ENCODE results near the gene TSC22D2.

Gene TSC22D2

GRCh38 chr3:150412561-150413231, 4.6 kb downstream of the TSC22D2 start:
- no peak for DNase-seq (ENCODE audit: low read depth in 2 of 2)

- no peak for DNase-seq (ENCODE audit: low read depth in 2 of 2)
Measured at GRCh38 chr3:150414258-150414657, 6.2 kb downstream of the TSC22D2 start.

GRCh38 chr3:150414959-150415358, 6.9 kb downstream of the TSC22D2 start:
- DNase-seq (ENCODE audit: low read depth in 2 of 2) = no peak

GRCh38 chr3:150419076-150419868, 11.2 kb downstream of the TSC22D2 start:
- no peak for DNase-seq (ENCODE audit: low read depth in 2 of 2)

GRCh38 chr3:150419959-150420358, 11.9 kb downstream of the TSC22D2 start:
- DNase-seq (ENCODE audit: low read depth in 2 of 2) = no peak

GRCh38 chr3:150421256-150421655, 13.2 kb downstream of the TSC22D2 start:
- no peak for DNase-seq (ENCODE audit: low read depth in 2 of 2)

GRCh38 chr3:150421799-150422548, 13.9 kb downstream of the TSC22D2 start:
- DNase-seq (ENCODE audit: low read depth in 2 of 2) = no peak

GRCh38 chr3:150422907-150423306, 14.8 kb downstream of the TSC22D2 start:
- DNase-seq (ENCODE audit: low read depth in 2 of 2) = no peak

- DNase-seq (ENCODE audit: low read depth in 2 of 2) = no peak
Measured at GRCh38 chr3:150423761-150424160, 15.7 kb downstream of the TSC22D2 start.

GRCh38 chr3:150426292-150426691, 18.2 kb downstream of the TSC22D2 start:
- no peak for DNase-seq (ENCODE audit: low read depth in 2 of 2)

- no peak for DNase-seq (ENCODE audit: low read depth in 2 of 2)
Measured at GRCh38 chr3:150428562-150428961, 20.5 kb downstream of the TSC22D2 start.

- no peak for DNase-seq (ENCODE audit: low read depth in 2 of 2)
Measured at GRCh38 chr3:150429767-150430671, 21.9 kb downstream of the TSC22D2 start.

- no peak for DNase-seq (ENCODE audit: low read depth in 2 of 2)
Measured at GRCh38 chr3:150433347-150433746, 25.2 kb downstream of the TSC22D2 start.

- no peak for DNase-seq (ENCODE audit: low read depth in 2 of 2)
Measured at GRCh38 chr3:150434234-150434633, 26.1 kb downstream of the TSC22D2 start.

- no peak for DNase-seq (ENCODE audit: low read depth in 2 of 2)
Measured at GRCh38 chr3:150436161-150436560, 28.1 kb downstream of the TSC22D2 start.

- DNase-seq (ENCODE audit: low read depth in 2 of 2) = no peak
Measured at GRCh38 chr3:150439657-150440056, 31.6 kb downstream of the TSC22D2 start.

- DNase-seq (ENCODE audit: low read depth in 2 of 2) = no peak
Measured at GRCh38 chr3:150443331-150443741, 35.2 kb downstream of the TSC22D2 start.

GRCh38 chr3:150444371-150444770, 36.3 kb downstream of the TSC22D2 start:
- no peak for DNase-seq (ENCODE audit: low read depth in 2 of 2)

GRCh38 chr3:150446470-150446977, 38.4 kb downstream of the TSC22D2 start:
- DNase-seq (ENCODE audit: low read depth in 2 of 2) = no peak

GRCh38 chr3:150447084-150447483, 39.0 kb downstream of the TSC22D2 start:
- DNase-seq (ENCODE audit: low read depth in 2 of 2) = no peak
